Measurements from ENCODE around the gene MRO. TPM values are rescaled to one million over a fixed set of nuclear protein-coding genes. Genes with fewer than 3 reads are reported as not detected.
"Not testable (repeated sequence)": the region's sequence is repeated elsewhere in the genome, so short reads cannot be mapped to it uniquely, and the experiment has no call there.

Gene MRO
- total and polyA plus RNA-seq, 8 donors: 0.13 to 2.0 (median 1.3) TPM; not detected in 3

- 68 to 87% (median 87%) methylated on average over 2 of the region's 2 CpGs for WGBS, 5 donors
- Histone ChIP-seq H3K9me3 (no peaks in the 10 kb centered on the region), H3K4me3 (no peak overlapping the region), H3K27ac (peak overlapping the region in 1 of 5 donors; percentile 29), H3K4me1 (peaks cover 0 to 15% (median 4%) of the 10 kb centered on the region in 4 donors), H3K36me3 (no peaks in the 10 kb centered on the region), H3K27me3 (no peaks in the 10 kb centered on the region)
- DNase-seq: no peak
- TF ChIP-seq CTCF (IDR thresholded peaks at IDR 0.05): no peak
- no peak for TF ChIP-seq EP300 (IDR thresholded peaks at IDR 0.05)
- TF ChIP-seq POLR2AphosphoS5 (IDR thresholded peaks at IDR 0.05): no peak
- TF ChIP-seq POLR2A (IDR thresholded peaks at IDR 0.05): no peak
- intact Hi-C loops (cut with DNase I; ENCODE audit: low total_unique reads): no loop called here
Measured at GRCh38 chr18:50862401-50862800, 42.6 kb upstream of the MRO start.

GRCh38 chr18:50861617-50862016 is 41.8 kb upstream of the MRO start:
- peaks cover 0 to 15% (median 4%) of the 10 kb centered on the region in 4 donors for H3K4me1 ChIP-seq
- TF ChIP-seq POLR2AphosphoS5 (IDR thresholded peaks at IDR 0.05): no peak
- no peak for TF ChIP-seq POLR2A (IDR thresholded peaks at IDR 0.05)
- TF ChIP-seq CTCF (IDR thresholded peaks at IDR 0.05): no peak
- TF ChIP-seq EP300 (IDR thresholded peaks at IDR 0.05): no peak
- H3K27me3 ChIP-seq: no peaks in the 10 kb centered on the region
- H3K27ac ChIP-seq: no peak overlapping the region
- no peaks in the 10 kb centered on the region for H3K9me3 ChIP-seq
- H3K36me3 ChIP-seq: no peaks in the 10 kb centered on the region
- WGBS, 5 donors: 76 to 93% (median 86%) methylated on average over 1 of the region's 1 CpG
- no peak for DNase-seq
- H3K4me3 ChIP-seq: no peak overlapping the region
- intact Hi-C loops (cut with DNase I; ENCODE audit: low total_unique reads): no loop called here

- Histone ChIP-seq H3K36me3 (no peaks in the 10 kb centered on the region), H3K27ac (no peak overlapping the region), H3K4me3 (no peak overlapping the region), H3K9me3 (no peaks in the 10 kb centered on the region), H3K27me3 (no peaks in the 10 kb centered on the region), H3K4me1 (peaks cover 0 to 17% (median 4%) of the 10 kb centered on the region in 4 donors)
- intact Hi-C loops (cut with DNase I; ENCODE audit: low total_unique reads): no loop called here
- DNase-seq: no peak
- TF ChIP-seq CTCF (IDR thresholded peaks at IDR 0.05) (no peak), EP300 (IDR thresholded peaks at IDR 0.05) (no peak), POLR2A (IDR thresholded peaks at IDR 0.05) (no peak), POLR2AphosphoS5 (IDR thresholded peaks at IDR 0.05) (no peak)
Measured at GRCh38 chr18:50859793-50860555, 40.2 kb upstream of the MRO start.

GRCh38 chr18:50857694-50858093 is 37.9 kb upstream of the MRO start:
- WGBS, 5 donors: 89 to 95% (median 90%) methylated on average over 3 of the region's 3 CpGs
- intact Hi-C loops (cut with DNase I; ENCODE audit: low total_unique reads): no loop called here
- H3K4me3 ChIP-seq: no peak overlapping the region

GRCh38 chr18:50857166-50857565 is 37.4 kb upstream of the MRO start:
- 59 to 90% (median 68%) methylated on average over 5 of the region's 5 CpGs for WGBS, 5 donors
- H3K9me3 ChIP-seq; H3K27ac ChIP-seq; intact Hi-C loops (cut with DNase I; ENCODE audit: low total_unique reads); DNase-seq; H3K27me3 ChIP-seq; H3K36me3 ChIP-seq; H3K4me3 ChIP-seq: not testable (repeated sequence)
- peaks cover 5 to 27% (median 7%) of the 10 kb centered on the region in 4 donors for H3K4me1 ChIP-seq

More at GRCh38 chr18:50857694-50858093, 37.9 kb upstream of the MRO start:
- TF ChIP-seq POLR2AphosphoS5 (IDR thresholded peaks at IDR 0.05): no peak
- no peak for TF ChIP-seq POLR2A (IDR thresholded peaks at IDR 0.05)
- TF ChIP-seq EP300 (IDR thresholded peaks at IDR 0.05): no peak
- no peak for TF ChIP-seq CTCF (IDR thresholded peaks at IDR 0.05)
- Histone ChIP-seq H3K4me1 (peaks cover 5 to 27% (median 7%) of the 10 kb centered on the region in 4 donors), H3K27me3 (no peaks in the 10 kb centered on the region), H3K27ac (no peak overlapping the region), H3K36me3 (no peaks in the 10 kb centered on the region), H3K9me3 (no peaks in the 10 kb centered on the region)
- DNase-seq: no peak
